ENCODE results near the gene NINJ2. TPM values are rescaled to one million over a fixed set of nuclear protein-coding genes. Genes with fewer than 3 reads are reported as not detected.

Gene NINJ2
- total RNA-seq, 2 donors from 2014 or later = 0.78 to 5.6 TPM

GRCh38 chr12:556498-556897, 106.7 kb downstream of the NINJ2 start:
- Histone ChIP-seq H3K27me3 (no peaks in the 10 kb centered on the region), H3K4me1 (no peaks in the 10 kb centered on the region), H3K27ac (no peak overlapping the region), H3K9me3 (no peaks in the 10 kb centered on the region), H3K36me3 (replicated peaks in 1 of 2; ENCODE audit: insufficient read depth in 1 of 2, low read depth in 2 of 2) (no peaks in the 10 kb centered on the region), H3K4me3 (no peak overlapping the region)
- TF ChIP-seq POLR2A (IDR thresholded peaks at IDR 0.05) (no peak), CTCF (IDR thresholded peaks at IDR 0.05) (no peak)
- no peak for DNase-seq
- WGBS, 2 donors = 88% methylated on average over 20 of the region's 20 CpGs; no CpG with 5 or more reads in 1 of the 2 donors
- intact Hi-C loops (cut with DNase I) = no loop called here
- no peak for ATAC-seq

- H3K36me3 ChIP-seq (replicated peaks in 1 of 2; ENCODE audit: insufficient read depth in 1 of 2, low read depth in 2 of 2) = no peaks in the 10 kb centered on the region
- no peak for TF ChIP-seq POLR2A (IDR thresholded peaks at IDR 0.05)
- no peak for TF ChIP-seq CTCF (IDR thresholded peaks at IDR 0.05)
- no peaks in the 10 kb centered on the region for H3K9me3 ChIP-seq
- no peaks in the 10 kb centered on the region for H3K4me1 ChIP-seq
- 74 to 83% methylated on average over 3 to 8 of the region's 8 CpGs for WGBS, 2 donors
- H3K4me3 ChIP-seq = no peak overlapping the region
- no peaks in the 10 kb centered on the region for H3K27me3 ChIP-seq
- DNase-seq = no peak
- intact Hi-C loops (cut with DNase I) = no loop called here
- ATAC-seq = no peak
- no peak overlapping the region for H3K27ac ChIP-seq
These were observed 109.3 kb downstream of the NINJ2 start for GRCh38 chr12:554001-554285.

- Histone ChIP-seq H3K4me1 (no peaks in the 10 kb centered on the region), H3K4me3 (no peak overlapping the region)
These were observed 109.8 kb downstream of the NINJ2 start for GRCh38 chr12:553216-554000.

GRCh38 chr12:552466-552865, 110.8 kb downstream of the NINJ2 start:
- intact Hi-C loops (cut with DNase I) = no loop called here
- Histone ChIP-seq H3K27ac (no peak overlapping the region), H3K4me1 (no peaks in the 10 kb centered on the region), H3K4me3 (no peak overlapping the region), H3K9me3 (no peaks in the 10 kb centered on the region), H3K36me3 (replicated peaks in 1 of 2; ENCODE audit: insufficient read depth in 1 of 2, low read depth in 2 of 2) (no peaks in the 10 kb centered on the region), H3K27me3 (no peaks in the 10 kb centered on the region)
- WGBS, 2 donors = 70% methylated on average over 6 of the region's 6 CpGs; no CpG with 5 or more reads in 1 of the 2 donors
- ATAC-seq = no peak
- no peak for DNase-seq
- TF ChIP-seq POLR2A (IDR thresholded peaks at IDR 0.05) (no peak), CTCF (IDR thresholded peaks at IDR 0.05) (no peak)

More at GRCh38 chr12:553216-554000, 109.8 kb downstream of the NINJ2 start:
- H3K36me3 ChIP-seq (replicated peaks in 1 of 2; ENCODE audit: insufficient read depth in 1 of 2, low read depth in 2 of 2) = no peaks in the 10 kb centered on the region
- WGBS, 2 donors = 71 to 81% methylated on average over 21 to 23 of the region's 23 CpGs
- TF ChIP-seq CTCF (IDR thresholded peaks at IDR 0.05) (no peak), POLR2A (IDR thresholded peaks at IDR 0.05) (no peak)
- no peak for ATAC-seq
- H3K27me3 ChIP-seq = no peaks in the 10 kb centered on the region
- intact Hi-C loops (cut with DNase I) = no loop called here
- no peak overlapping the region for H3K27ac ChIP-seq
- H3K9me3 ChIP-seq = no peaks in the 10 kb centered on the region
- DNase-seq = no peak

Measured in body of pancreas (tissue), 4 donors.